ENCODE data around the gene RHBDF2.
A peak's percentile ranks its signal among the peaks of the same experiment; 100 is the strongest.

The RHBDF2 gene

GRCh38 chr17:76501827-76502307 is 644 bp upstream of the RHBDF2 start:
- H3K9me3 ChIP-seq = no peaks in the 10 kb centered on the region
- peak overlapping the region; percentile 86 to 91 for H3K4me3 ChIP-seq (ENCODE audit: low read depth in 1 of 2, low read length in 1 of 2)
- no peak for TF ChIP-seq CTCF (IDR thresholded peaks at IDR 0.05)
- peak overlapping the region; percentile 90 for H3K27ac ChIP-seq
- peaks cover 49 to 65% of the 10 kb centered on the region in 2 experiments for H3K4me1 ChIP-seq (ENCODE audit: control insufficient read depth in 1 of 2, insufficient read depth in 1 of 2, low read depth in 1 of 2, low read length in 1 of 2)
- H3K27me3 ChIP-seq = no peaks in the 10 kb centered on the region
- H3K36me3 ChIP-seq = no peaks in the 10 kb centered on the region

- H3K27me3 ChIP-seq = no peaks in the 10 kb centered on the region
- peak overlapping the region; percentile 90 for H3K27ac ChIP-seq
- TF ChIP-seq CTCF (IDR thresholded peaks at IDR 0.05) = no peak
- H3K36me3 ChIP-seq = no peaks in the 10 kb centered on the region
- peaks cover 49 to 58% of the 10 kb centered on the region in 2 experiments for H3K4me1 ChIP-seq (ENCODE audit: control insufficient read depth in 1 of 2, insufficient read depth in 1 of 2, low read depth in 1 of 2, low read length in 1 of 2)
- H3K4me3 ChIP-seq (ENCODE audit: low read depth in 1 of 2, low read length in 1 of 2) = peak overlapping the region; percentile 86 to 91
- H3K9me3 ChIP-seq = no peaks in the 10 kb centered on the region
These were observed 541 bp downstream of the RHBDF2 start for GRCh38 chr17:76500747-76501017.

GRCh38 chr17:76500074-76500746 is 1.0 kb downstream of the RHBDF2 start:
- Histone ChIP-seq H3K27ac (peak overlapping the region; percentile 90), H3K27me3 (no peaks in the 10 kb centered on the region), H3K9me3 (no peaks in the 10 kb centered on the region), H3K4me3 (ENCODE audit: low read depth in 1 of 2, low read length in 1 of 2) (peak overlapping the region; percentile 86 to 91), H3K4me1 (ENCODE audit: control insufficient read depth in 1 of 2, insufficient read depth in 1 of 2, low read depth in 1 of 2, low read length in 1 of 2) (peaks cover 53 to 59% of the 10 kb centered on the region in 2 experiments), H3K36me3 (no peaks in the 10 kb centered on the region)
- no peak for TF ChIP-seq CTCF (IDR thresholded peaks at IDR 0.05)

GRCh38 chr17:76499267-76499667 is 2.0 kb downstream of the RHBDF2 start:
- Histone ChIP-seq H3K36me3 (no peaks in the 10 kb centered on the region), H3K27me3 (no peaks in the 10 kb centered on the region), H3K4me1 (ENCODE audit: control insufficient read depth in 1 of 2, insufficient read depth in 1 of 2, low read depth in 1 of 2, low read length in 1 of 2) (peaks cover 63 to 66% of the 10 kb centered on the region in 2 experiments), H3K9me3 (no peaks in the 10 kb centered on the region), H3K4me3 (ENCODE audit: low read depth in 1 of 2, low read length in 1 of 2) (peak overlapping the region; percentile 86 to 91), H3K27ac (peak overlapping the region; percentile 90)
- no peak for TF ChIP-seq CTCF (IDR thresholded peaks at IDR 0.05)

GRCh38 chr17:76498876-76499251 is 2.4 kb downstream of the RHBDF2 start:
- H3K27me3 ChIP-seq = no peaks in the 10 kb centered on the region
- H3K4me1 ChIP-seq (ENCODE audit: control insufficient read depth in 1 of 2, insufficient read depth in 1 of 2, low read depth in 1 of 2, low read length in 1 of 2) = peaks cover 64 to 67% of the 10 kb centered on the region in 2 experiments
- no peak overlapping the region for H3K27ac ChIP-seq
- no peak for TF ChIP-seq CTCF (IDR thresholded peaks at IDR 0.05)
- peak overlapping the region in 1 of 2 experiments; percentile 91 for H3K4me3 ChIP-seq (ENCODE audit: low read depth in 1 of 2, low read length in 1 of 2)
- H3K36me3 ChIP-seq = no peaks in the 10 kb centered on the region
- H3K9me3 ChIP-seq = no peaks in the 10 kb centered on the region
